Panc1 (cell line): ENCODE measurements around the gene HEATR5B. TPM values are rescaled to one million over a fixed set of nuclear protein-coding genes. Genes with fewer than 3 reads are reported as not detected.

Source experiments
- ATAC-seq: fragments of 200-7000 bp; cut with Tn5 transposase; 2 replicates; pipeline ENCODE4 v1.9.1; 2020; ENCODE audit warnings: mild to moderate bottlenecking, moderate library complexity
- BruUV-seq: library from RNA; stranded (reverse); fragments of 400-500 nt; replicated peaks from 2 replicates; lab custom pipeline; 2021; lab: Mats Ljungman, UMichigan
- CTCF ChIA-PET: fragments of 300-600 bp; sonication (Branson Sonifier 250); formaldehyde crosslinking; loops from one replicate; lab custom pipeline; 2022; ENCODE audit warnings: antibody characterized with exemption; lab: Charles Lee
- POLR2A ChIA-PET: fragments of 300-600 bp; sonication (Branson Sonifier 250); formaldehyde crosslinking; loops from one replicate; lab custom pipeline; 2022; ENCODE audit warnings: antibody characterized with exemption; lab: Charles Lee
- DNase-seq: peaks from one replicate; pipeline ENCODE4 v3.0.0-alpha.2; 2010; ENCODE audit warnings: low read depth, low spot score
- H3K27ac ChIP-seq: 2 replicates; pipeline ENCODE4 v1.5.1; 2011; ENCODE audit warnings: mild to moderate bottlenecking, low read length, inconsistent platforms
- H3K27me3 ChIP-seq: fragments of 200-500 bp; sonication (Bioruptor generic); 2 replicates; pipeline ENCODE4 v1.6.0; 2014; ENCODE audit warnings: low read length, inconsistent platforms; ENCODE audit not compliant: control insufficient read depth, insufficient read depth
- H3K36me3 ChIP-seq: fragments of 200-500 bp; sonication (Bioruptor generic); 2 replicates; pipeline ENCODE4 v1.5.1; 2014; ENCODE audit warnings: inconsistent platforms, mild to moderate bottlenecking, low read length, moderate library complexity; ENCODE audit not compliant: control insufficient read depth, insufficient read depth
- H3K4me1 ChIP-seq: 2 replicates; pipeline ENCODE4 v1.5.1; 2011; ENCODE audit warnings: inconsistent platforms, mild to moderate bottlenecking, low read length, moderate library complexity; ENCODE audit not compliant: control insufficient read depth, insufficient read depth
- H3K4me3 ChIP-seq, 2 experiments: 2 replicates each; pipeline ENCODE4 v1.5.1; 2011 to 2012; ENCODE audit warnings: low read depth in 2 of 2, low read length in 2 of 2, mild to moderate bottlenecking in 2 of 2, inconsistent platforms in 1 of 2, moderate library complexity in 1 of 2
- H3K9me3 ChIP-seq: fragments of 200-500 bp; sonication (Bioruptor generic); 2 replicates; pipeline ENCODE4 v1.5.1; 2014; ENCODE audit warnings: low read depth, mild to moderate bottlenecking, inconsistent platforms, low read length, moderate library complexity; ENCODE audit not compliant: control insufficient read depth, insufficient read depth
- CTCF ChIP-seq: fragments of 450-650 bp; IDR thresholded peaks from 2 replicates; pipeline ENCODE4 v1.5.1; 2017; ENCODE audit warnings: mild to moderate bottlenecking
- POLR2AphosphoS5 ChIP-seq: IDR thresholded peaks from 2 replicates; pipeline ENCODE4 v1.6.1; 2012; ENCODE audit warnings: mild to moderate bottlenecking, low read depth, low read length, moderate library complexity
- REST ChIP-seq, 2 experiments: IDR thresholded peaks; 2 replicates each; pipeline ENCODE4 v1.6.1; 2011 to 2012; ENCODE audit warnings: low read depth in 2 of 2, control low read depth in 1 of 2, low read length in 1 of 2, mild to moderate bottlenecking in 1 of 2, moderate library complexity in 1 of 2; ENCODE audit not compliant: insufficient read depth in 1 of 2
- SIN3A ChIP-seq: IDR thresholded peaks from 2 replicates; pipeline ENCODE4 v1.6.1; 2012; ENCODE audit warnings: low read depth, mild to moderate bottlenecking, low read length, moderate library complexity, borderline replicate concordance; ENCODE audit not compliant: insufficient read depth
- TCF7L2 ChIP-seq: IDR thresholded peaks from 2 replicates; pipeline ENCODE4 v1.6.1; 2011; ENCODE audit warnings: mild to moderate bottlenecking, low read depth, low read length, inconsistent platforms
- in situ Hi-C: cut with HindIII; loops from 2 replicates; pipeline ENCODE4 v1.10.0; 2016; ENCODE audit warnings: low sequenced_read_pairs, low pct_unique_long_range_greater_than_20kb
- intact Hi-C: fragments of 100-400 bp; cut with micrococcal nuclease; formaldehyde crosslinking; loops from one replicate; pipeline ENCODE4 v1.10.0; 2022; ENCODE audit not compliant: unreplicated experiment
- total RNA-seq: library from RNA; stranded (reverse); gene quantifications from one replicate; pipeline ENCODE4 v1.2.1, GENCODE V29; 2021; ENCODE audit not compliant: unreplicated experiment

HEATR5B gene
- total RNA-seq, 1 experiment from 2014 or later, result 13.6 TPM

GRCh38 chr2:37013315-37013641 is 70.9 kb downstream of the HEATR5B start:
- Histone ChIP-seq H3K4me1 (no peaks in the 10 kb centered on the region), H3K27ac (no peak overlapping the region), H3K9me3 (no peaks in the 10 kb centered on the region), H3K36me3 (peaks cover 16% of the 10 kb centered on the region), H3K27me3 (no peaks in the 10 kb centered on the region), H3K4me3 (no peak overlapping the region)
- BruUV-seq, result no TSS peak
- POLR2A ChIA-PET, result interaction anchor here (0.7 kb wide), 1 partner anchor 339 kb away, joined by 4 read pairs; no protein-coding TSS in a partner anchor
- in situ Hi-C loops, result no loop called here
- CTCF ChIA-PET, result no interaction called here
- no peak for TF ChIP-seq TCF7L2
- no peak for TF ChIP-seq CTCF
- no peak for TF ChIP-seq REST (IDR thresholded peaks at IDR 0.05; ENCODE audit: insufficient read depth in 1 of 2, low read depth in 2 of 2, low read length in 1 of 2)
- TF ChIP-seq POLR2AphosphoS5, result no peak
- no peak for TF ChIP-seq SIN3A
- intact Hi-C loops, result no loop called here
- DNase-seq, result no peak
- ATAC-seq, result no peak

- no peak for ATAC-seq
- Histone ChIP-seq H3K9me3 (no peaks in the 10 kb centered on the region), H3K4me3 (no peak overlapping the region), H3K27me3 (no peaks in the 10 kb centered on the region), H3K36me3 (peaks cover 18% of the 10 kb centered on the region), H3K27ac (no peak overlapping the region), H3K4me1 (no peaks in the 10 kb centered on the region)
- no peak for DNase-seq
- BruUV-seq, result no TSS peak
- CTCF ChIA-PET, result no interaction called here
- in situ Hi-C loops, result no loop called here
- POLR2A ChIA-PET, result interaction anchor here (0.6 kb wide), 1 partner anchor 54 kb away, joined by 10 read pairs; no protein-coding TSS in a partner anchor
- intact Hi-C loops, result no loop called here
- no peak for TF ChIP-seq TCF7L2
Observed at GRCh38 chr2:37011130-37011529, 73.0 kb downstream of the HEATR5B start.

- in situ Hi-C loops (no loop called here), intact Hi-C loops (loop anchor here (5.0 kb wide), 1 partner anchor 223 kb away; no protein-coding TSS in a partner anchor)
- ChIA-PET CTCF (no interaction called here), POLR2A (no interaction called here)
- Histone ChIP-seq H3K4me1 (no peaks in the 10 kb centered on the region), H3K27ac (no peak overlapping the region), H3K36me3 (peaks cover 7% of the 10 kb centered on the region), H3K9me3 (no peaks in the 10 kb centered on the region), H3K27me3 (no peaks in the 10 kb centered on the region), H3K4me3 (no peak overlapping the region)
- DNase-seq, result peak; percentile 20
- BruUV-seq, result no TSS peak
- peak; percentile 91 for ATAC-seq
- no peak for TF ChIP-seq REST (IDR thresholded peaks at IDR 0.05; ENCODE audit: insufficient read depth in 1 of 2, low read depth in 2 of 2, low read length in 1 of 2)
- no peak for TF ChIP-seq TCF7L2
- peak; percentile 84 for TF ChIP-seq CTCF
- TF ChIP-seq SIN3A, result no peak
- TF ChIP-seq POLR2AphosphoS5, result no peak
Observed at GRCh38 chr2:37005118-37005868, 78.9 kb downstream of the HEATR5B start.
